HFF-Myc (cell line): Measurements from ENCODE around the gene PLVAP.
"Not testable (repeated sequence)": the region's sequence is repeated elsewhere in the genome, so short reads cannot be mapped to it uniquely, and the experiment has no call there.

Experiments
- DNase-seq: peaks from one replicate; pipeline ENCODE4 v3.0.0-alpha.2; 2011; ENCODE audit warnings: low read depth; ENCODE audit errors: extremely low read depth
- H3K4me3 ChIP-seq: replicated peaks from 2 replicates; pipeline ENCODE4 v1.5.1; 2011; ENCODE audit warnings: low read depth, mild to moderate bottlenecking, control low read depth, low read length
- CTCF ChIP-seq: IDR thresholded peaks from 2 replicates; pipeline ENCODE4 v1.5.1; 2012; ENCODE audit warnings: mild to moderate bottlenecking, low read depth, low read length, control low read depth; ENCODE audit errors: missing control alignments

PLVAP gene

GRCh38 chr19:17370026-17370587 is 7.0 kb downstream of the PLVAP start:
- no peak overlapping the region for H3K4me3 ChIP-seq
- DNase-seq: no peak
- TF ChIP-seq CTCF: no peak

- DNase-seq: no peak
- no peak overlapping the region for H3K4me3 ChIP-seq
- TF ChIP-seq CTCF: no peak
These were observed 11.8 kb downstream of the PLVAP start for GRCh38 chr19:17365361-17365760.

- DNase-seq, H3K4me3 ChIP-seq: not testable (repeated sequence)
These were observed 13.1 kb downstream of the PLVAP start for GRCh38 chr19:17363852-17364605.

GRCh38 chr19:17359905-17360800 is 17.0 kb downstream of the PLVAP start:
- TF ChIP-seq CTCF: no peak
- no peak for DNase-seq
- H3K4me3 ChIP-seq: no peak overlapping the region

- no peak for DNase-seq
- no peak for TF ChIP-seq CTCF
- no peak overlapping the region for H3K4me3 ChIP-seq
These were observed 18.7 kb downstream of the PLVAP start for GRCh38 chr19:17358395-17358794.

GRCh38 chr19:17357724-17358123 is 19.4 kb downstream of the PLVAP start:
- H3K4me3 ChIP-seq: no peak overlapping the region
- no peak for TF ChIP-seq CTCF
- no peak for DNase-seq

GRCh38 chr19:17357078-17357666 is 20.0 kb downstream of the PLVAP start:
- no peak for DNase-seq
- no peak for TF ChIP-seq CTCF
- no peak overlapping the region for H3K4me3 ChIP-seq
